Dermis microvascular lymphatic vessel endothelial cell (primary cell): ENCODE measurements around the gene ZDHHC9. TPM values are rescaled to one million over a fixed set of nuclear protein-coding genes. Genes with fewer than 3 reads are reported as not detected.
A peak's percentile ranks its signal among the peaks of the same experiment; 100 is the strongest.

Experiments used
- DNase-seq, 2 donors: peaks; one replicate each; pipeline versions ENCODE4 v3.0.0 to v3.0.0-alpha.2; 2010; ENCODE audit warnings: low read depth in 2 of 2
- total RNA-seq: library from RNA; depleted of rRNA; stranded (reverse); fragments of >200 nt; gene quantifications from 2 replicates; pipeline ENCODE4 v1.2.1, GENCODE V29; 2014

The ZDHHC9 gene
- total RNA-seq, 1 donor from 2014 or later: 12.7 TPM

DNA sequence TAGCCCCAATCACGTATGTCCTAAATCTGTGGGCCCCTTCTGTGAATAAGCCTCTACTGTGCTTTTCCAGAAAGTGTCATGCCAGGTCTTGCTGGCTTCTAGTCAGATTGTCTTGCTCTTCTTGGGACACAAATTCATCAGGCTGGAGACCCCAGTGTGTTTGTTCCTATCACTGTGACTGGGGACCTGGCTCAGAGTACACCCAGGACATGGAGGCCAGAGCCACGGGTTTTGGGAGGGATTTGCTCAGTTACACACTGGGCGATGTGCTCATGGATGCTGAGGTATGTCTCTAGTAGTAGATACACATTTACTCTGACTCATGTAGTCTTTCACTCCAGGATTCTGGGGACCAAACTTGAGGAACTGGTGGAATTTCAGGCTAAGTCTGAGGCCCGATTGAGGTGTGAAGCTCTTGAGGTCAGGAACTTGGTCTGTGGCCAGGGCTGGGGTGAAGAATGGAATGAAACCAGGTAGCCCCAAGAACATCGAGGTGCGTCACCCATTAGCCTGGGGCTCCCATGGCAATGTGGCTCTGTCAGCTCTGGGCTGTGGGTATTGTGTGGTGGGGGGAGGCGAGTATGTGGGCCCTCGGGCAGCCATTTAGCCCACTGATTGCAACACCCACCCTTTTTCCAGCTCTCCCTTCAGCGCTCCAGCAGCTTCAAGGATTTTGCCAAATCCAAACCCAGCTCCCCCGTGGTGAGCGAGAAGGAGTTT is 56.2 kb downstream of the ZDHHC9 start:
- no peak for DNase-seq

DNA sequence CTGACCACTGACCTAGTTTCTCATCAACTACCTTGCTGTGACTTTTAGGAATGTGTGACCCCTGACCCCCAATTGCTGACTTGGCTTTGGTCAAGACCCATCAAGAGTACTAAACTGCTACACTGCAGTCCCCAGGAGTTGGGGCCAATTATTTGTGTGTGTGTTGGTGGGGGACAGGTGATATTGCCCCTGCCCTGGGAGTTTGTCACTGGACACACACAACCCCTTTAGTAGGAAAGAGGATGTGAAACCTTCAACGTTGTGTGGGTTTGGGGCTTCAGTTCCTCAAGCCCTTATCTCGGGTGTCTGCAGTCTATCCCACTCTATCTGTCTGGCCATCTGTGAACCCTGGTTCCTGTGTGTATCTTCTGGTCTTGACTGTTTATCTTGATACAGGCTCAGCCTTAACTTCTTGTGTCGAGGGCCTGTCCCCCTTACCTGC is 57.5 kb downstream of the ZDHHC9 start:
- DNase-seq: no peak

DNA sequence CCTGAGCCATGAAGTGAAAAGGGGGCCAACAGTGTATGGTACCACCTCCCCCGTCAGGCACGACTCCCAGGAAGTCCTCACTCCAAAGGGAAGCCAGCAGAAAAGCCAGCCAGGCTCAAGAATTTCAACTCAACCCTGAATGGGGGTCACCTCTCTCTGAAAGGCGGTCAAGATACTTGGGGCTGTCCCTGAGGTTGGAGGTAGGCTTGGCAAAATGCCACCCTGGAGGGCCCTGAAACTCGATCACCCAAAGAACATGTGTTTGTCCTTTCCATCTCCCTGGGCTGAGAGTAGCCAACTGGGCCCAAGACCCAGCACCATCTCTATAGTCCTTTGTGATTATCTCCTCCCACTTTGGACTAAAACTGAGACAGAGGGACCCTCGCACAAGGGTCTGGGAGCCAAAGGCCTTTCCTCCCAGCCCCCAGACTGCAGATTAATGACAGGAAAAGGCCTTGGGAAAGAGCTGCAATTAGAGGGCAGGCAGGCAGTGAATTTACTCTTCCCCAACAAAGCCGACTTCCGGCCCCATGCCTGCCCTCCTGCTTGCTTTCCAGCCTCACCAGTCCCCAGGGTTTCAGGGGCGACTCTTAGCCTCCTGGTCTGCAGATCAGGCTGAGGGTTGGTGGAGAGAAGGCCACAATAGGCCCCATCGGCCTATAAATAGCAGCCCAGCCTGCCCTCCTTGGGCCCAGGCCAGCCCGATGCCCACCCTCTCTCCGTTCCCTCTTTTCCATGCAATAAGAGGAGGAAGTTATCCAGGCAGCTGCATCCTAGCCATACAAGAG is 58.3 kb downstream of the ZDHHC9 start:
- no peak for DNase-seq

DNA sequence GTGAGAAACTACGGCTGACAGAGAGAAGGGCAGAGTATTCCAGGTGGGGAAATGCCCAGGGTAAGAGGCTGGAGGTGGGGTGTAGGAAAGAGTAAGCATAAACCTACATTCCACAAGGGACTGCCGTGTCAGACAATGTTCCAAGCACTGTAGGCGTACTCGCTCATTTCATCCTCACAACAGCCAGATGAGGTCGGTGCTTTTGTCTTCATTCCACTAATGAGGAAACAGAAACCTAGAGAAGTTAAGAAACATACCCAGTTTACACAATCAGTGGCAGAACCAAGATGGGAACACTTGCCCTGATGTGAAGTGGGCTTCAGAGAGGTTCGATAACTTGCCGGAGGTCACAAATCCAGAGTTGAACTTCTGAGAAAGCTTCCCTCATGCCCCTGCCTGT is 59.3 kb downstream of the ZDHHC9 start:
- no peak for DNase-seq

DNA sequence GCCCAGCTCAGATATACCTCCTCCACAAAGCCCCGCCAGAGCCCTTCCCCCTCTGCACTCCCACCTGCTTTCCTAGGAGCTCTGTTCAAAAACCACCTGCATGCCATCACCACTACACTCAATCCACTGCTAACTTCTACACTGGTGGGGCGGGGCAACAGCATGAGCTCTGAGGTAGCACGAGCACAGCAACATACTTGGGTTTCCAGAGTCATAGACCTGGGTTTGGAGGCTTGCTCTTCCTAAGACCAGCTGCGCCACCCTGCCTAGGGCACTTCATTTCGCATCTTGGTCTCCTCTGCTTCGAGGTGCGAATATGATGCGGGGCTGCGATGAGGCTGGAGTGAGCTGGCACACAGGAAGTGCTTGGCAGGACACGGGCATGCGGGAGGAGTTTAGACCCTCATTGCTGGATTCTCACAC is 60.4 kb downstream of the ZDHHC9 start:
- no peak for DNase-seq

DNA sequence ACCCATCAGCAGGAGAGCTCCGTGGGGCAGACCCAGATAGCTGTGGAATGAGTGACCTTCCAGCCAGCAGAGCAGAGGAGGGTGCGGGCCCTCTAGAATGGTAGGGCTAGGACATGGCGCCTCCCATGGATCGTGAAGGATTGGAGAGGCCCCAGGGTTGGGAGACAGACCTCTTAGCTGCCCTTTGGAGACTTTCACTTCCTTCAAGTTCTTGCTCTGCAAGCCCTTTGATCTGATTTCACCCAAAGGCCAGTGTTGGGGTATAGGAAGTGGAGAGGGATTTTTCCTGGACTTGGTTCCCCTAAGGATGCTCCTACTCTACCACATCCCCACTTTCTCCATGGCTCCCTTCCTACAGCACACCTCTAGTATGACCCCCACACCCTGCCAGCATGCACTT is 61.0 kb downstream of the ZDHHC9 start:
- no peak for DNase-seq

DNA sequence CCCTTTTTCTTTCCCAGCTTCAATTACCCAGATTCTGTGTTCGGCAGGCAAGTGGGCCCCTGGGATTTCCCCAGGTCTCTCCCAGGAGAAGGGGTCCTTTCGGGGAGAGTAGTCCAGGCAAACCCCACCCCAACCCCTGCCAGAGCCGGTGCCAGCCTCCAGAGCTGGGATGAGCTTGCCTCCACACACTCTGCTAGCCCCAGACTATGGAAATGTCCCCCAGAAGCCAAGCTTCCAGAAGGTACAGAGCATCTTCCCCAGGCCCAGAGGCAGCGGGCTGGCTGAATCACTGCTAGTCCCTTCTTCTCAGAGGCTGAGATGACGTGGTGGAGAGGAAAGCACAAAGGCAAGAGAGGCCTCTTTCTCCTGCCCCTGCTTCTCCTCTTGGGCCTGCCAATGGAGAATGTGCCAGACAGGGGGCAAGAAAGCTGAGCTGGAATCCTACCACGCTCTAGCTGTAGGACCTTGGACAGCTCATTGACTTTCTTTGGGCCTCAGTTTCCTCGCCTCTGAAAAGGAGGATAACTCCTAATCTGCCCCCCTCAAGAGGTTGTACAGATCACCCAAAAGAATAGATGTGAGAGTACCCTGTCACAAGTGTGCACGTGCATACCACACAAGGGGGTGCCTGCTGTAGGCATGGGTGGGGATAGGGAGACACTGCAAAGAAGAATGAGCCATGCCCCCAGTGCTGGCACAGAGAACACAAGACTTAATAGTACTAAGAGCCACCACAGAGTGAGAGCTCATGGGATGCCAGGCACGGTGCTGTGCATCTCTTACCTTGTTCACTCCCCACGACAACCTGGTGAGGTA is 61.8 kb downstream of the ZDHHC9 start:
- DNase-seq: no peak

DNA sequence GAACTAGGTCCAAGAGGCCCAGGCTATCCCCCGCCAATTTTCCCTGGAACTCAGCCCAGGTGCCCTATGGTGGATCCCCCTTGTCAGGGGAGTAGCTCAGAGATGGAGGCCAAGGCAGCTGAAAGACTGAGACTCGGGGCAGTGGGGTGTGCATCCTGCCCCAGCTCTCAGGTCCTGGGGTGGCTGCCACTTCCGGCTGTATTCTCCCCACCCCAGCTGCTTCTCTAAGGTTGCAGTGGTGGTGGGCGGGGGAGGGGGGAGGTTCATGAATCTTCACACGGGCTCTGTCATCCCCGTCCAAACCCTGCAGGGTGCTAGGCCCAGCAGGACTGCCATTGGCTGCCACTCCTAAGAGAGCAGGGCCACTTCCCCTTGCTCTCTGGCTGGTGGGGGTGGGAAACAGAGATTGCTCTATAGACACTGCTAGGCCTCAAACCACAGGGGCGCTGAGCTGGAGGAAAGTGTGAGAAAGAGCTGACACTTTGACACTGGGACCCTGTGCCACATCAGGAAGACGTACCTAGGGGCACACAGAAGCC is 62.5 kb downstream of the ZDHHC9 start:
- no peak for DNase-seq

DNA sequence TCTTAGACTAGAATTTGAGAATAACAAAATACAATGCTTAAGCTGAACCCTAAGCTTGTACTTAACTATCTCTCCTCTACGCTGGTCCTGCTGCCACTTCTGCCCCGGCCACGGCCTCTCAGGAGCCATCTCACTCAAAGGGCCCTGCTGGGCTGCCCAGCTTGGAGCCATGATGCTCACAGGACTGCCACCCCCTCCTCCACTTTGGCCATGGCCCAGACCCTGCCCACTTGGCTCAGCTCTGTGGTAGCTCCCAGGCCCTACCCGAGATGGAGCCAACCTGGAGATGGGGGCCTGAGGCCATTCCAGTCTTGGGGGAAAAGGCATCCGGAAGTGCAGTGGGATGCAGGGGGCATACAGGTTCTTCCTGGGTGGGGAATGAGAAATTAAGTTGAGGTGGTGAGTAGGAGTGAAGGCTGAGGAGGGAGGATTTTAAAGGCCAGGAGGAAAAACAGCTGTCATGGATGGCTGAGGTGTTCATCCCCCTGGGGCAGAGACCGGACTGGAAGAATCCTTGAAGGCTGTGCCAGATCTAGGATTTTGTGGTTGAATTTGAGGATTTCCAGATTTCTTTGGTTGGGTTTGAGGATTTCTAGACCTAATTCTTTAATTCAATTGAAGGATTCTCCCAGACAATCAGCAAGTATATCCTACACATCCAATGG is 63.1 kb downstream of the ZDHHC9 start:
- DNase-seq: no peak

DNA sequence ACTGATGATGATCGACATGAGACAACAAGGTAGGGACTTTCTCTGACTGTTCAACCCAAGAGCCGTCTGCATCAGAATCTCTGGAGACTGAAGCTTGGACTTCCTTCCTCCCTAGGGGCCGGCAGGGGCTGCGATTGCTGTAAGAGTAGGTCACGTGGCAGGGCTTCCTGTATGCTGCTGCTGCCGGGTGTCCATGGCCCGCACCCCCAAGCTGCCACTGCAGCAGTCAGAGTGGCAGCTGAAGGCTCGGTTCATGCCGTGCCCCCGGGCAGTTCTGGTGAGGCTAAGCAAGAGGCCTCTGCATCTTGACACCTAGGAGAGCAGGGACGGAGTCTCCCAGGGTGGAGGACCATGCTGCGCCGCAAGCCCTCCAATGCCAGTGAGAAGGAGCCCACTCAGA is 63.9 kb downstream of the ZDHHC9 start, which contains the start of gene SASH3:
Gene SASH3 (plus strand): TSS at position 203 of the 400 bp plus-strand sequence. CDS start 149 bp downstream, at position 352.
- no peak for DNase-seq

DNA sequence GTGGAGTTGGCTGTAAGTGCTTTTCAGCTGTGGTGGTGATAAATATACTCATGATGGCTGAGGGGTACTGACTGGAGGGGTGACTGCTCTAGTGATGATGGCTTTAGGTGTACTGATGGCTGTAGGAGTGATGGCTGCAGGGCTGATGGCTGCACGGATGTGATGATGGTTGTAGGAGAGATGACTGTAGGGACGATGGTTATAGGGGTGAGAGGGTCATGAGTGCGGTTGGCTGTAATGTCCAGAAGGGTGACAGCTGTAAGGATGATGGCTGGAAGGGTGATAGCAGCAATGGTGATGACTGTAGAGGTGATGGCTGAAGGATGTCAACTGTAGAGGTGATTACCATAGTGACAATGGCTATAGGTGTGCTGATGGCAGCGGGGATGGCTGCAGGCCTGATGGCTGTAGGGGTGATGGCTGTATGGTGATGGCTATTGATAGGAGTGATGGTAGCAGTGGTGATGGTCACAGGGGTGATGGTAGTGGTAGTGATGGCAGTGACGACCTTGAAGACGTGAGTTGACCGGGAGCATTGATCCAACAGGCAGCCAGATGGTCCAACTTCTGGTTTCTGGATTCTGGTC is 64.5 kb downstream of the ZDHHC9 start:
- no peak for DNase-seq

DNA sequence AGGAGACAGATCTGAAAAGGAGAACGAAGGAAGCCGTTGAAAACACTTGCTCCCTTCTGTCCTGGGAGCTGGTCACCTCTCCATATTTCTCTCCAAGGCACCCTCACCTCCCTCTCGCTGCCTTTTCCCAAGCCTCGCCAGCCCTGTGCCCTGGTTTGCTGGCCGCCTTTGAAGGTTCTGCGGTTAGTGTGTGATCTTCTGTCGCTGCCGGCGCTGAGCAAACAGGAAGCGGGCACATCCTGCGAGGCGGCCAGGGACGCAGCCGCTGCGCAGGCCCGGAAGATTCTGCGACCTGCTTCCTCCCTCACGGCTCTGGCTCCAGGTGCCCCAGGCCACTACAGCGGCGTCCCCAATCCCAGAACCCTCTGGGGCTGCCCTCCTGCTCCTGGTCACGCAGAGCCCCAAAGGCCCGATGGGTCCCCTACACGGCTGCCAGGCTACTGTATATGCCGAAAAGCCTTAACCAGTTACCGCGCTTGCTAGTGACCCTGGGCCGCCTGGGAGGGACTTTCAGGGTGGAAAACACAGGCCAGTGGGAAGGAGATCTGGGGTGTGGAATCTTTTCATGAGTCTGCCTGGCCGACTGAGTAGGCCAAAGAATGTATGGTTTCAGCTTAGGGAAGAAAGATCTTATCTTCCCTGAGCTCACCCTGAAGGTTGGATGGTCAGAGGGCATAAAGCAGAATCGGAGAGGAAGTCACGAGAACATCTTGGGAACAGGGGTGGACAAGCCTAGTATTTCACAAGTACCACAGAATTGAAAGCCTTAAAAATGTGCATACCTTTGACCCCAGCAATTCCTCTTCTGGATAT is 66.3 kb downstream of the ZDHHC9 start:
- peak; percentile 12 to 59 for DNase-seq

DNA sequence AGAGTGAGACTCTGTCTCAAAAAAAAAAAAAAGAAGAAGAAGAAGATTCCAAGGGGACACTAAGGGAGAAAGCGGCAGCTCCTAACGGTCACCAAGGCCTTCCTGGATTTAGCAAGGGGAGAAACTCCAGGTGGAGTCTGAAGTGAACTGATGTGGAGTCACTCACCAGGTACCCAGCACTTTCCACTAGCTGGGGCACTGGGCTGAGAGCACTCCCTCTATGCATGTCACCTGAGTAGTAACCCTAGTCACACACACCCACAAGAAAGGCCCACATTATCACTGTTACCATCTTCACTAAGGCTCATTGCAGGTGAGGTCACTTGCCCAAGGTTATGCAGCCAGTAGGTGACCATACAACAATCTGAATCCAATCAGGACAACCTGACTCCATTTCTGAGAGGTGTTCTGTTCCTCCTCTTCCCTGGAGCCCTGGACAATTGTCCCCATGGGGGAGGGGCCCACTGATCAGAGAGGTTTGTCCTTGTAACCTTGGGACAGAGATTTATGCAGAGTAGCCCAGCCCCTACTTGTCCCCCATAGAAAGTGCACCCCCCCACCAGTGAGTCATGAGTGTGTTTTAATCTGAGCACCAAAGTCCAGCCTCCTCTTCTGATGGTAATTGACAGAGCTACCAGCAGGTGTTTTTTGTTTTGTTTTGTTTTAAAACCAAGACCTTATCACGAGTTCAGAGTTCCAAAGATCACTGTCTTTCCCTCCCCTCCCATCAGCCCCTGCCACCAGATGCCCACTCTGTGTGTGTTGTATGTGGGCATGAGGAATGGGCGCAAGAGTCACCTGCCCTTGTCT is 69.8 kb downstream of the ZDHHC9 start:
- no peak for DNase-seq

DNA sequence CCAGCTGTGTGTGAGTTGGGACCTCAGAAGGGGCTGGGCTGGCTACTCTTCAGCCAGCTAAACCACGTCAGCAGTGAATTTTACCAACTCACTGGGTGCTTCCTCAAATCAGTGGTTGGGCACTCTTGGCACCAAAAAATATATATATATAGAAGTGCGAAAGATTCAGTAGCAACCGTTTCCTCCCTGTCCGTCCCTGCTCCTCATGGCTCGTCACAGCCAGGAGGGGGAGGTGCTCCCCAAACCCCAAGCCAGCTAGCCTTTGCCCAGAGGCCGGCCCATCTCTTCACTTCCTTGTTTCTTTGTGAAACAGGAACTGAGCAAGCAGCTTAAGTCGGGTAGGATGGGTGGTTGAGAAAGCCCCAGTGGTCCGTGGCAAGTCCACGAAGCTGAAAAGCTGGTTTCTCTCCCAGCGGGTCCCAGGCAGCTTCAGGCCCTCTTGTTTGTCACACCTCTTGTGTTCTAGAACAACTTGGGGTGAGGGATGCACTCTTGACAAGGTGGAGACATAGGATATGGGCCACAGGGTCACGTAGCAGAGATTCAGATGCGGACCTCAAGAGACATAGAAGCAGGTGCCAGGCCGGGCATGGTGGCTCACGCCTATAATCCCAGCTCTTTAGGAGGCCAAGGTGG is 70.8 kb downstream of the ZDHHC9 start:
- no peak for DNase-seq

DNA sequence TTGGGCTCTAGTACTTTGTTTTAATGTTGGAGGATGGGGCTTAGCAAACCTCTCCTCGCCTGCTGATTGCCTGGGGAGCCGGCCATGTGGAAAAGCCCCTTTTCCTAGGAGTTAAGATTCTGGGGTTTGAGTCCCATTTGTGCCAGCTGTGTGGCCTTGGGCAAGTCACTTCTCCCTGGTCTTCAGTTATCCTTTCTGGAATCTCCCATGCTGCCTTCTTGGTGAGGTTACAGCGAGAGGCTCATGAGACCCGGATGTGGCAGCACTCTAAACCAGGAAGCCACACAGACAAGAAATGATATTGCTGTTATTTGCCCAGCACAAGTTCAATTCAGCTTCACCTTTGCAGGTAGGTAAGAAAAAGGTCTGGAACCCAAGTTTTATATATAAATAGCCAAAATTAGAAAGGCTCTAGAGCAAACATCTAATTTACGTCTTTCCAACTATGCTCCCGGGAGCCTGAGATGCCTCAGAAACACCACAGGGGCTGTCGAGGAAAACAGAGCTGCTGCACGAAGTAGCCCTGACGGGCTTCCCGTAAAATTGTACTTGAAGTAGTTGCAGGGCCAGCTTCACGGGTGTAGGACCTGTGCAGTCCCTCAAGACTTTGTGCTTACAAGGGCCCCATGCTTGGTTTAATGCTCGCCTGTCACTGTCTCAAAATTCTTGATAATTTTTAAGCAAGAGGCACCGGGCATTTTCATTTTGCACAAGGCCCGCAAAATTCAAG is 72.3 kb downstream of the ZDHHC9 start:
- no peak for DNase-seq

DNA sequence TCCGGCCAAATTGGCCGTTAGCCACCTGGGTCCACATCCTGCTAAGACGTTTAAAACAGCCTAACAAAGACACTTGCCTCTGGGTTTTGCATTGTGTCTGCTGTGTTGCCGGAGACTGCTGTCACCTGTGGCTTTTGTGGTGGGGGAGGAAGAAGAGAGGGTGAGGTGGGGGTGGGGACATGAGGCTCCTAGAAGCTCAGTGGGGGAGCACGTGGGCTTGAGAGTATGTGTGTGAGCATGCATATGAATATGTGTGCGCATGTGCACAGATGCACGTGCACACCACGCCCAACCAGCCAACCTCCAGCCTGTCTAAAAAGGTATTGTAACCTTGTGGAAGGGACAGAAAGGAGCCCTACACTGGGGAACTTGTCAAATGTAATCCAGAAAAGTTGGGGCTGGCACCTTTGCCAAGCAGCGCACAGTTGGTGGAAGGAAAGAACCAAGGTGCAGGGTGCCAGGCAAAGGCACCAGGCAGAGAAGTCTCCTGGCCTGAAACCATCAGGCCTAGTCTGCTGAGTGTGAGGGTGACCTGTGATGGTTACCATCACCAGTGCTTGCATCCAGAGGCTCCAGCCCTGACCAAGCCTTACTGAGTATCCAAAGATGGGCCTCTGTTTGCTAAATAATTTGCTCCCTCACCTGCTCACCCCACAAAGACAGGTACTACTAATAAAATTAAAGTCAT is 74.1 kb downstream of the ZDHHC9 start:
- no peak for DNase-seq
